Measurements from ENCODE around the gene KCNIP4.

Gene KCNIP4

GRCh38 chr4:21554500-21554899 lies 394.1 kb downstream of the KCNIP4 start:
- Histone ChIP-seq H3K27ac (replicated peaks) (no peak overlapping the region), H3K27me3 (ENCODE audit: insufficient read depth, poor library complexity, severe bottlenecking) (no peaks in the 10 kb centered on the region), H3K4me3 (replicated peaks; ENCODE audit: insufficient read depth, low read length) (no peak overlapping the region)
- DNase-seq (ENCODE audit: low read depth in 1 of 2, low spot score in 1 of 2): no peak
- TF ChIP-seq SPI1 (IDR thresholded peaks at IDR 0.05; ENCODE audit: borderline replicate concordance, low read depth): no peak
- TF ChIP-seq POLR2AphosphoS5 (IDR thresholded peaks at IDR 0.05; ENCODE audit: low read depth): no peak

DNA sequence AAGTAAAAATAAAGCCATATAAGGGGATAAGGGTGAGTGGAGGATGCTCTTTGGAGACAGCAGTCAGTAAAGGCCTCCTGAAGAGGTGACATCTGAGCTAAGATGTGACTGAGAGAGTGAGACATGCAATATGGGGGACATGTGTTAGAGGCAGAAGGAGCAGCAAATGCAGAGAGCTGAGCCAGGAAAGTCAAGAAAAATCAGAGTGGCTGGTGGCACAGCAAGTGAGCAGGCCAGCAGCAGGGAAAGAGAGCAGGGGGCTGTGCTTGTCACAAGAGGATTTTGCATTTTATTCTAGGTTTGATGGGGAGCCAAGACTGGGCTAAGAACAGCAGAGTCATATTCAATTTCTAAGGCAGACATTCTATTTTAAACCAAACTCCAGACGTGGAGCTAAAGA lies 394.5 kb downstream of the KCNIP4 start:
- Histone ChIP-seq H3K27me3 (ENCODE audit: insufficient read depth, poor library complexity, severe bottlenecking) (no peaks in the 10 kb centered on the region), H3K27ac (replicated peaks) (no peak overlapping the region), H3K4me3 (replicated peaks; ENCODE audit: insufficient read depth, low read length) (no peak overlapping the region)
- DNase-seq (ENCODE audit: low read depth in 1 of 2, low spot score in 1 of 2): no peak
- TF ChIP-seq GABPA (IDR thresholded peaks at IDR 0.05; ENCODE audit: low read depth) (no peak), SPI1 (IDR thresholded peaks at IDR 0.05; ENCODE audit: borderline replicate concordance, low read depth) (no peak), POLR2AphosphoS5 (IDR thresholded peaks at IDR 0.05; ENCODE audit: low read depth) (no peak), CTCF (IDR thresholded peaks at IDR 0.05; ENCODE audit: insufficient read depth, low read length) (no peak)
- TF ChIP-seq, protein P1, sequence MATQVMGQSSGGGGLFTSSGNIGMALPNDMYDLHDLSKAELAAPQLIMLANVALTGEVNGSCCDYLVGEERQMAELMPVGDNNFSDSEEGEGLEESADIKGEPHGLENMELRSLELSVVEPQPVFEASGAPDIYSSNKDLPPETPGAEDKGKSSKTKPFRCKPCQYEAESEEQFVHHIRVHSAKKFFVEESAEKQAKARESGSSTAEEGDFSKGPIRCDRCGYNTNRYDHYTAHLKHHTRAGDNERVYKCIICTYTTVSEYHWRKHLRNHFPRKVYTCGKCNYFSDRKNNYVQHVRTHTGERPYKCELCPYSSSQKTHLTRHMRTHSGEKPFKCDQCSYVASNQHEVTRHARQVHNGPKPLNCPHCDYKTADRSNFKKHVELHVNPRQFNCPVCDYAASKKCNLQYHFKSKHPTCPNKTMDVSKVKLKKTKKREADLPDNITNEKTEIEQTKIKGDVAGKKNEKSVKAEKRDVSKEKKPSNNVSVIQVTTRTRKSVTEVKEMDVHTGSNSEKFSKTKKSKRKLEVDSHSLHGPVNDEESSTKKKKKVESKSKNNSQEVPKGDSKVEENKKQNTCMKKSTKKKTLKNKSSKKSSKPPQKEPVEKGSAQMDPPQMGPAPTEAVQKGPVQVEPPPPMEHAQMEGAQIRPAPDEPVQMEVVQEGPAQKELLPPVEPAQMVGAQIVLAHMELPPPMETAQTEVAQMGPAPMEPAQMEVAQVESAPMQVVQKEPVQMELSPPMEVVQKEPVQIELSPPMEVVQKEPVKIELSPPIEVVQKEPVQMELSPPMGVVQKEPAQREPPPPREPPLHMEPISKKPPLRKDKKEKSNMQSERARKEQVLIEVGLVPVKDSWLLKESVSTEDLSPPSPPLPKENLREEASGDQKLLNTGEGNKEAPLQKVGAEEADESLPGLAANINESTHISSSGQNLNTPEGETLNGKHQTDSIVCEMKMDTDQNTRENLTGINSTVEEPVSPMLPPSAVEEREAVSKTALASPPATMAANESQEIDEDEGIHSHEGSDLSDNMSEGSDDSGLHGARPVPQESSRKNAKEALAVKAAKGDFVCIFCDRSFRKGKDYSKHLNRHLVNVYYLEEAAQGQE (IDR thresholded peaks at IDR 0.05; ENCODE audit: insufficient replicate concordance, low read depth): no peak

- Histone ChIP-seq H3K27me3 (ENCODE audit: insufficient read depth, poor library complexity, severe bottlenecking) (no peaks in the 10 kb centered on the region), H3K4me3 (replicated peaks; ENCODE audit: insufficient read depth, low read length) (no peak overlapping the region), H3K27ac (replicated peaks) (no peak overlapping the region)
- TF ChIP-seq POLR2AphosphoS5 (IDR thresholded peaks at IDR 0.05; ENCODE audit: low read depth): no peak
- no peak for TF ChIP-seq SPI1 (IDR thresholded peaks at IDR 0.05; ENCODE audit: borderline replicate concordance, low read depth)
- no peak for TF ChIP-seq CTCF (IDR thresholded peaks at IDR 0.05; ENCODE audit: insufficient read depth, low read length)
- TF ChIP-seq, protein P1 (IDR thresholded peaks at IDR 0.05; ENCODE audit: insufficient replicate concordance, low read depth): no peak
- no peak for TF ChIP-seq GABPA (IDR thresholded peaks at IDR 0.05; ENCODE audit: low read depth)
- DNase-seq (ENCODE audit: low read depth in 1 of 2, low spot score in 1 of 2): no peak
Observed at GRCh38 chr4:21552455-21552854, 396.1 kb downstream of the KCNIP4 start.

DNA sequence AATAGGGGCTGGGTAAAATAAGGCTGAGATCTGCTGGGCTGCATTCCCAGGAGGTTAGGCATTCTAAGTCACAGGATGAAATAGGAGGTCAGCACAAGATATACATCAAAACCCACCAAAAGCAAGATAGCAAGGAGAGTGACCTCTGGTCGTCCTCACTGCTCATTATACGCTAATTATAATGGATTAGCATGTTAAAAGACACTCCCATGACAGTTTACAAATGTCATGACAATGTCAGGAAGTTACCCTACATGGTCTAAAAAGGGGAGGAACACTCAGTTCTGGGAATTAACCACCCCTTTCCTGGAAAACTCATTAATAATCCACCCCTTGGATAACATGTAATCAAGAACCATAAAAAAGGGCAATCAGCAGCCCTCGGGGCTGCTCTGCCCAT lies 403.6 kb downstream of the KCNIP4 start:
- TF ChIP-seq GABPA (IDR thresholded peaks at IDR 0.05; ENCODE audit: low read depth): no peak
- TF ChIP-seq CTCF (IDR thresholded peaks at IDR 0.05; ENCODE audit: insufficient read depth, low read length): no peak
- TF ChIP-seq POLR2AphosphoS5 (IDR thresholded peaks at IDR 0.05; ENCODE audit: low read depth): no peak
- TF ChIP-seq, protein P1 (IDR thresholded peaks at IDR 0.05; ENCODE audit: insufficient replicate concordance, low read depth): no peak
- no peak for TF ChIP-seq SPI1 (IDR thresholded peaks at IDR 0.05; ENCODE audit: borderline replicate concordance, low read depth)
- no peak for DNase-seq (ENCODE audit: low read depth in 1 of 2, low spot score in 1 of 2)
- Histone ChIP-seq H3K4me3 (replicated peaks; ENCODE audit: insufficient read depth, low read length) (no peak overlapping the region), H3K27me3 (ENCODE audit: insufficient read depth, poor library complexity, severe bottlenecking) (no peaks in the 10 kb centered on the region), H3K27ac (replicated peaks) (no peak overlapping the region)

Measured in HL-60 (cell line).